HEK293 (cell line): ENCODE measurements around the gene APOL4.

Experiments used
- CTCF ChIA-PET: fragments of 350-600 bp; formaldehyde crosslinking; extraction: SDS; loops from one replicate; lab custom pipeline; 2021; ENCODE audit warnings: antibody characterized with exemption; lab: Yijun Ruan, JAX
- POLR2A ChIA-PET: fragments of 300-600 bp; formaldehyde crosslinking; extraction: SDS; loops from one replicate; lab custom pipeline; 2020; ENCODE audit warnings: antibody characterized with exemption, inconsistent platforms; lab: Yijun Ruan, JAX
- H3K27ac ChIP-seq: fragments of 200-500 bp; sonication (Bioruptor generic); 2 replicates; pipeline ENCODE4 v1.5.1; 2014; ENCODE audit warnings: low read depth, low read length, control low read depth, inconsistent platforms; ENCODE audit errors: extremely low read depth
- H3K36me3 ChIP-seq, 2 experiments: fragments of 200-500 bp in 1 of 2; sonication (Bioruptor generic) in 1 of 2; 1 replicate in 1 of 2; 2 replicates in 1 of 2; pipeline ENCODE4 v1.5.1; 2014 to 2017; ENCODE audit warnings: inconsistent platforms in 2 of 2, low read length in 2 of 2; ENCODE audit not compliant: control insufficient read depth in 2 of 2, insufficient read depth in 1 of 2
- H3K4me1 ChIP-seq: fragments of 200-500 bp; sonication (Bioruptor generic); 2 replicates; pipeline ENCODE4 v1.5.1; 2014; ENCODE audit warnings: mild to moderate bottlenecking, low read length, inconsistent platforms; ENCODE audit not compliant: control insufficient read depth, insufficient read depth
- H3K4me3 ChIP-seq: 2 replicates; pipeline ENCODE4 v1.5.1; 2011; ENCODE audit warnings: low read depth, mild to moderate bottlenecking, control low read depth, low read length, moderate library complexity
- H3K9me3 ChIP-seq: fragments of 200-500 bp; sonication (Bioruptor generic); 2 replicates; pipeline ENCODE4 v1.5.1; 2014; ENCODE audit warnings: low read depth, low read length, inconsistent platforms; ENCODE audit not compliant: control insufficient read depth, insufficient read depth
- GLI4 ChIP-seq: fragments of 450-650 bp; formaldehyde crosslinking; IDR thresholded peaks from 2 replicates; pipeline ENCODE4 v1.5.1; 2016; ENCODE audit warnings: missing biosample characterization, missing genetic modification characterization
- OVOL3 ChIP-seq: fragments of 450-650 bp; formaldehyde crosslinking; IDR thresholded peaks from 2 replicates; pipeline ENCODE4 v1.5.1; 2016; ENCODE audit warnings: missing biosample characterization, missing genetic modification characterization
- REST ChIP-seq: fragments of 450-650 bp; formaldehyde crosslinking; IDR thresholded peaks from 2 replicates; pipeline ENCODE4 v1.5.1; 2016; ENCODE audit warnings: missing biosample characterization, missing genetic modification characterization
- SP2 ChIP-seq: fragments of 450-650 bp; formaldehyde crosslinking; IDR thresholded peaks from 2 replicates; pipeline ENCODE4 v1.5.1; 2016; ENCODE audit warnings: missing biosample characterization, missing genetic modification characterization
- ZBTB48 ChIP-seq: fragments of 450-650 bp; formaldehyde crosslinking; IDR thresholded peaks from 2 replicates; pipeline ENCODE4 v1.5.1; 2016; ENCODE audit warnings: missing biosample characterization, missing genetic modification characterization
- ZNF112 ChIP-seq: fragments of 450-650 bp; formaldehyde crosslinking; IDR thresholded peaks from 2 replicates; pipeline ENCODE4 v1.5.0; 2017; ENCODE audit warnings: missing biosample characterization, missing genetic modification characterization
- ZNF148 ChIP-seq: fragments of 450-650 bp; formaldehyde crosslinking; IDR thresholded peaks from 2 replicates; pipeline ENCODE4 v1.5.0; 2017; ENCODE audit warnings: missing biosample characterization, missing genetic modification characterization, borderline replicate concordance
- ZNF518A ChIP-seq: fragments of 450-650 bp; formaldehyde crosslinking; conservative IDR thresholded peaks from 2 replicates; pipeline ENCODE4 v1.5.1; 2016; ENCODE audit warnings: low read depth, missing biosample characterization, missing genetic modification characterization
- ZNF529 ChIP-seq: fragments of 450-650 bp; formaldehyde crosslinking; IDR thresholded peaks from 2 replicates; pipeline ENCODE4 v1.5.1; 2017; ENCODE audit warnings: missing genetic modification characterization, missing biosample characterization; ENCODE audit not compliant: insufficient replicate concordance
- ZNF600 ChIP-seq: fragments of 450-650 bp; formaldehyde crosslinking; IDR thresholded peaks from 2 replicates; pipeline ENCODE4 v1.5.1; 2016; ENCODE audit warnings: missing biosample characterization, missing genetic modification characterization
- ZNF610 ChIP-seq: fragments of 450-650 bp; formaldehyde crosslinking; IDR thresholded peaks from 2 replicates; pipeline ENCODE4 v1.5.1; 2016; ENCODE audit warnings: missing biosample characterization, missing genetic modification characterization, borderline replicate concordance
- ZNF747 ChIP-seq: fragments of 450-650 bp; formaldehyde crosslinking; IDR thresholded peaks from 2 replicates; pipeline ENCODE4 v1.5.1; 2016; ENCODE audit warnings: missing biosample characterization, missing genetic modification characterization
- ZNF785 ChIP-seq: fragments of 450-650 bp; formaldehyde crosslinking; IDR thresholded peaks from 2 replicates; pipeline ENCODE4 v1.5.1; 2016; ENCODE audit warnings: missing biosample characterization, missing genetic modification characterization
- ZSCAN18 ChIP-seq: fragments of 450-650 bp; formaldehyde crosslinking; IDR thresholded peaks from 2 replicates; pipeline ENCODE4 v1.5.1; 2016; ENCODE audit warnings: missing biosample characterization, missing genetic modification characterization

APOL4 gene

GRCh38 chr22:36234213-36234612 lies 32.6 kb upstream of the APOL4 start (continued):
- TF ChIP-seq ZNF518A (tag by site-specific recombination), result no peak

- ChIA-PET POLR2A (no interaction called here), CTCF (interaction anchor here (0.9 kb wide), 1 partner anchor 39 kb away, joined by 3 read pairs; no protein-coding TSS in a partner anchor)
- H3K36me3 ChIP-seq, result peaks cover 0 to 61% of the 10 kb centered on the region in 2 experiments; a peak in 1 of 3 replicates
- H3K9me3 ChIP-seq, result no peaks in the 10 kb centered on the region
- H3K4me1 ChIP-seq, result peaks cover 8% of the 10 kb centered on the region
- no peak for TF ChIP-seq ZNF785
- no peak for TF ChIP-seq GLI4
- TF ChIP-seq ZNF529 (tag by site-specific recombination), result no peak
- TF ChIP-seq ZSCAN18 (tag by site-specific recombination), result no peak
- TF ChIP-seq ZBTB48 (tag by site-specific recombination), result no peak
- no peak for TF ChIP-seq REST (tag by site-specific recombination)
- TF ChIP-seq ZNF600, result no peak
- no peak for TF ChIP-seq ZNF112 (tag by site-specific recombination)
- TF ChIP-seq ZNF610 (tag by site-specific recombination), result no peak
- no peak for TF ChIP-seq ZNF747 (tag by site-specific recombination)
- no peak for TF ChIP-seq ZNF148
- no peak for TF ChIP-seq SP2 (tag by site-specific recombination)
- no peak for TF ChIP-seq OVOL3
- no peak overlapping the region for H3K27ac ChIP-seq
- H3K4me3 ChIP-seq, result no peak overlapping the region
Observed at GRCh38 chr22:36233796-36234195, 32.2 kb upstream of the APOL4 start.
